Measurements from ENCODE around the gene PXT1. TPM values are rescaled to one million over a fixed set of nuclear protein-coding genes. Genes with fewer than 3 reads are reported as not detected.
"Not testable (repeated sequence)": the region's sequence is repeated elsewhere in the genome, so short reads cannot be mapped to it uniquely, and the experiment has no call there.

The PXT1 gene
- not detected for total RNA-seq (ENCODE audit: insufficient read depth, low replicate concordance)

DNA sequence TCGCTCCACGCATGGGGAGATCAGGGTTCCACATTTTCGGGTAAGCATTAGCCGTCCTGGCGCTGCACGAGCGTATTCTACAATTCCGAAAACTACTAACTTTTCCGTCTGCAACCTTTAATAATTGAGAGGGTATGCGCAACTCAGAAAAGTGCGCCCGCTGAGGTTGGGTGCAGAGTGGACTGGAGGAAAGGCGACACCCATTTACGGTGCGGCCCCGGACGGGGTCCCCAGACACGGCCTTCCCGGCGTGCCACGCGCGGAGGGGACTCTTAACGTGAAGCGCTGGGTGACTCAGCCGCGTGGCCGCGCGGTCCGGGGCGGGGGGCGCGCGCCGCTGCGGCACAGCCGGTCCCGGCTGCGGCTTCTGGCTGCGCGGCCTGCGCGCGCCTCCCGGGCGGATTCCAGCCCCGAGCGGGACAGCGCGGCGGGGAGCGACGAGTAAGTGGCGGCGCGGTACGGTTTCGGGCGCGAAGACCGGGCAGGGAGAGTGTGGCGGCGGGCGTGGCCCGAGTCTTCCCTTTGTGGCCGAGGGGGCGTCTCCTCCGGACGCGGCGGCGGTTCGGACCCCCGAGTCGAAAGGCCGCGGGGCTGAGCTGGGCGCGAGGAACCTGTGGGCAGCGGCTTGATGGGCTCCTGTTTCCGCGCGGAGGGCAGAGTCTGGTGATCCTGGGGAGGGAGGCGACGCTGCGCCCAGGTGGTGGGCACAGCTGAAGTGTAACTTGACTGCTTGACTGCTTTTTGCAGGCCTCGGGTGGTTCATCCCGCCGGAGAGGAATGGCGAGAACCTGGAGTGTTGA is at the start of gene PXT1, which contains the start of gene KCTD20:
PXT1 (minus strand) TSS at position 184 of the 800 bp plus-strand sequence. CDS start 16,772 bp downstream, outside the sequence.
KCTD20 (plus strand) TSS at position 330 of the 800 bp plus-strand sequence. CDS start 27,098 bp downstream, outside the sequence.
- peak; percentile 92 for DNase-seq (ENCODE audit: low spot score)

- no peak for DNase-seq (ENCODE audit: low spot score)
These were observed 49.4 kb upstream of the PXT1 start for GRCh38 chr6:36492092-36492491.

DNA sequence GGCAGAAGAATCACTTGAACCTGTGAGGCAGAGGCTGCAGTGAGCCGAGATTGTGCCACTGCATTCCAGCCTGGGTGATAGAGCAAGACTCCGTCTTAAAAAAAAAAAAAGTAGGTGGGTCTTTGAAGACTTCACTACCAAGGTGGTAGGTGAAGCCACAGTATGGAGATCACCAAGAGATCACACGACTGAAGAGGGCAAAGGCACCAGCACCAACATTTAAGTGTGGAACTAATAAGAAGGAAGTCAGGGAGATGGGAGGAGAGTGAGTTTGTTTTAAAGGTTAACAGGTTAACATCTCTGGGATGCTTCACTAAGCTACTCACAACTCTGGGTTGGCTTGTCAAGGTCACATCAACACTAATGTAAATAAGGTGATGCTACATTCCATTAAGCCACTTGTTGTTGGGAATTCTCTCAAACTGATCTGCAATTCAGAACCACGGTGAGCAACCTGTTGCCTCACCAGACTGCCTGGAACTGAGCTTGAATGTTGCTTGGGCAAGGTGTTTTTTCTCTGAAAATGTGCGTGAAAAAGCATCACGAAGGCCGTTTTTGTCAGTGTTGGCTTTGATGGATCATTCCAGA is 48.8 kb upstream of the PXT1 start:
- no peak for DNase-seq (ENCODE audit: low spot score)

DNA sequence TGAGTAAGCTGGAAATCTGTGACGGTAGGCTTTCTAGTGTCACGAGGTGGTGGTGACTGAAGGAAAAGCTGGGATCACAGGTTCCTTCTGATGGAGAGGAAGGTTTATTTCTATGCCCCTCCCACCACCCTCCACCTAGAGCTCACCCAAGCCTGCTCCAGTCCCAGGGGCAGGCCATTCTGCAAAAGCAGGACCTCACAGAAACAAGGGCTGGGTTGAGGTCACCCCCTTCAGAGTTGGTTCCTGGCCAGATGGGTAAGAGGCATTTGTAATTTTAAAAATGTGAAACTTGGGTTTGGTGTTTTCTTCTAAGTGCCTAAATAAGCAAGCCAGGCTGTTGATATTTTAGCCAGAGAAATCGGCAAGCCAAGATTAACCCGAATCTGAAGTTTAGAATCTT is 46.8 kb upstream of the PXT1 start:
- DNase-seq (ENCODE audit: low spot score): no peak

DNA sequence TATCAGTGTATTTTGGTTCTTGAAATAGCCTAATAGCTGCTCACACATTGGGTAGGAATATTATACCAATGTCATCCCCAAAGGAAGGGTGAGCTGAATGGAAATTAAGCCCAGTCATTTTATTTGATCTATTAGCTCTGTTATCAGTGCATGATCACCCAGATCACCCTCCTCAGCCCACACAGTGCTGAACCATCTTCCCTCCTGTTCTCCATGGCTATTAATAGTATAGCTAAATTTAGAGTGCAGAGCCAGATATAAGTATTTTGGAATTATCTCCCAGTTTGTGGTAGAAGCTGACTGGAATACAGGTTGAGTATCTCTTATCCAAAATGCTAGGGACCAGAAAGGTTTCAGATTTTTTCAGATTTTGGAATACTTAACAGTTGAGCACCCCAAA is 45.6 kb upstream of the PXT1 start:
- no peak for DNase-seq (ENCODE audit: low spot score)

DNA sequence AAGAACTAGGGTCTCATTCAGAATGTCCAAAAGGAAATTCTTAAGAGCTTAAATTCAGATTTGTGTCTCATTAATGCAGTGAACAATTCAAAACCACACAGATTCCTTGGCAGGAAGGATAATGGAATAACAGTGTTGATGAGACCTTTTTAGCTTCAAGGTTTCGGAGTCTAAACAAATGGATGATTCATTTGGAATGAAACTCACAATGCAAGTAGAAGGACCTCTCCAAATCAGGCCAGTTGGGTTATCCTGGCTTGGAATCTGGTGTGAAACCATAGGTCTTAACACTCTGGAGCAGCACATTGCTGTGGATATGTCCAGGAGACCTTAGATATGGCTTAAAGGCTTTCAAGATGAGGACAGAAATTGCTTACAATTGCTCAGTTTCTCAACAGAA is 45.0 kb upstream of the PXT1 start:
- DNase-seq (ENCODE audit: low spot score): no peak

- DNase-seq (ENCODE audit: low spot score): no peak
These were observed 42.1 kb upstream of the PXT1 start for GRCh38 chr6:36484736-36485135.

- not testable (repeated sequence) for DNase-seq (ENCODE audit: low spot score)
These were observed 40.7 kb upstream of the PXT1 start for GRCh38 chr6:36483326-36483725.

- no peak for DNase-seq (ENCODE audit: low spot score)
These were observed 36.6 kb upstream of the PXT1 start for GRCh38 chr6:36479256-36479655.

- DNase-seq (ENCODE audit: low spot score): no peak
These were observed 35.4 kb upstream of the PXT1 start for GRCh38 chr6:36478051-36478526.

GRCh38 chr6:36469946-36470345 is 27.3 kb upstream of the PXT1 start:
- DNase-seq (ENCODE audit: low spot score): no peak

- DNase-seq (ENCODE audit: low spot score): no peak
These were observed 26.6 kb upstream of the PXT1 start for GRCh38 chr6:36469148-36469661.

- no peak for DNase-seq (ENCODE audit: low spot score)
These were observed 25.0 kb upstream of the PXT1 start for GRCh38 chr6:36467625-36468024.

- no peak for DNase-seq (ENCODE audit: low spot score)
These were observed 21.6 kb upstream of the PXT1 start for GRCh38 chr6:36464233-36464632.

- peak; percentile 34 for DNase-seq (ENCODE audit: low spot score)
These were observed 21.0 kb upstream of the PXT1 start for GRCh38 chr6:36463676-36464075.

GRCh38 chr6:36461646-36462045 is 19.0 kb upstream of the PXT1 start:
- no peak for DNase-seq (ENCODE audit: low spot score)

- DNase-seq (ENCODE audit: low spot score): no peak
These were observed 18.3 kb upstream of the PXT1 start for GRCh38 chr6:36460916-36461315.

- DNase-seq (ENCODE audit: low spot score): no peak
These were observed 16.8 kb upstream of the PXT1 start for GRCh38 chr6:36459501-36459900.

DNA sequence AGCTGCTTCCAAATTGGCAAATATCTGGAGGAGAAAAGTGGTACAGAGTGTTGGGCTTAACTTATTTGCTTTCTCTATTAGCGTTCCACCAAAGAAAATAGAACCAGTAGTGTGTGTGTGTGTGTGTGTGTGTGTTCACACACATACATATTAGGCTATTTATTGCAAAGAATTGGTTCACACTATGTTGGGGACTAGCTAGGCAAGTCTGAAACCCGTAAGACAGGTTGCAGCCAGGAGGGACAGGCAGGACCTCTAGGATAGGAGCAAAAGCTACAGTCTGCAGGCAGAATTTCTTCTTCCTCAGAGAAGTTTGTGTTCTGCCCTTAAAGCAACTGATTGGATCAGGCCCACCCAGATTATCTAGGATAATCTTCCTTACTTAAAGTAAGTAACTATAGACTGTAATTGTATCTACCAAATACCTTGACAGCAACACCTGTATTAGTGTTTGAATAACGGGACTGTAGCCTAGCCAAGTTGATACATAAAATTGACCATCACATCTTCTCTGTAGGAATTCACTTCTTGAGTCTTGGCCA is 12.9 kb upstream of the PXT1 start:
- no peak for DNase-seq (ENCODE audit: low spot score)

DNA sequence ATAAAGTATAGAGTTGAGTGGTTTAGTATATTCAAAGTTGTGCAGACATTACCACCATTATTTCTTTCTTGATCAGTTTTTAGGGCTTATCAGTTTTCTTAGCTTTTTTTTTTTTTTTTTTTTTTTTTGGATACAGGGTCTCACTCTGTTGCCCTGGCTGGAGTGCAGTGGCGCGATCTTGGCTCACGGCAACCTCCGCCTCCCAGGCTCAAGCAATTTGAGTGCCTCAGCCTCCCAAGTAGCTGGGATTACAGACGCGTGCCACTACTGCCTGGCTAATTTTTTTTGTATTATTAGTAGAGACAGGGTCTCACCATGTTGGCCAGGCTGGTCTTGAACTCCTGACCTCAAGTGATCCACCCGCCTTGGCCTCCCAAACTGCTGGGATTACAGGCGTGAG is 10.2 kb upstream of the PXT1 start:
- DNase-seq (ENCODE audit: low spot score): not testable (repeated sequence)

- not testable (repeated sequence) for DNase-seq (ENCODE audit: low spot score)
These were observed 6.5 kb upstream of the PXT1 start for GRCh38 chr6:36449173-36449572.

DNA sequence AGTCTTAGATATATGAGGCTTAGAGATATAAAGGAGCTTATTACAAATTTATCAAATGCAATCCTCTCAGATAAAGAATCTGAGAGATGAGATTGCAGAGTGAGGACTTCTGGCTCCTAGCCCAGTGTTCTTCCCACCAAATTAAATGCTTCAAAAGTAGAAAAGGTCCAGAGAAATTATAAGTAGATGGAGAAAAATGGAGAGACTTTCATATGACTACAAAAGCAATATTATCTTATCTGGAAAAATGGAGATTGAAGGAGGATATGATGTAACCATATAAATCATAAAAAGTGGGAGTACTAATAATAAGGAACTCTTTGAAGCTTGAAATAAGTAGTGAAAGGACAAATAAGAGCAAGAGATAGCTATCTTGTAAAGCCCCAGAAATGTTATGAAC is 3.0 kb upstream of the PXT1 start:
- DNase-seq (ENCODE audit: low spot score): peak; percentile 90
